Erythroblast (primary cell): ENCODE measurements around the gene GOLGA2.

Source experiments
- DNase-seq, 2 experiments: peaks; one replicate each; lab custom pipeline; 2025; lab: John Stamatoyannopoulos, UW
- GATA1 ChIP-seq: IDR thresholded peaks from 2 replicates; pipeline ENCODE4 v1.6.1; 2011; ENCODE audit warnings: low read depth, mild to moderate bottlenecking, control low read depth, low read length, moderate library complexity
- POLR2A ChIP-seq: IDR thresholded peaks from 2 replicates; pipeline ENCODE4 v1.6.1; 2011; ENCODE audit warnings: mild to moderate bottlenecking, low read length

Gene GOLGA2

DNA sequence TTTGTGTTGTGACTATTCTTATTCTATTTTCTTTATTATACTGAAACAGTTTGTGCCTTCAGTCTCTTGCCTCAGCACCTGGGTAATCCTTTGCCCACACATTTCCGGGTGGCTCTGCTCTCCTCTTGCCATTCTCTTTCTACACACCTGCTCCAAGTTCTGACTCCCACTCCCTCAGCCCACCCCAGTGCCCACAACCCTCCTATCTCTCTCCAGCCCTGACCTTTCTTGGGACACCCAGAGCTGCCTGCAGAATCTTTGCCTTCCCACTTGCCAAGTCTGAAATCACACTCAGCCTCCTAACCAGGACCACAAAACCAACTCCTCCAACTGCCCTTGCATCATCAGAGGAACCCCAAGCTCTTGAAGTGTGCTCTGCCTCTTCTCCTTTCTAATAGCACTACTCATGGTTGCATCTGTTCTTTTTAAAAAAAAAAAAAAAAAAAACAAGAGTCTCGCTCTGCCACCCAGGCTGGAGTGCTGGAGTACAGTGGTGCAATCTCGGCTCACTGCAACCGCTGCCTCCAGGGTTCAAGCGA is 4.3 kb upstream of the GOLGA2 start:
- no peak for TF ChIP-seq GATA1
- TF ChIP-seq POLR2A = no peak
- no peak for DNase-seq

DNA sequence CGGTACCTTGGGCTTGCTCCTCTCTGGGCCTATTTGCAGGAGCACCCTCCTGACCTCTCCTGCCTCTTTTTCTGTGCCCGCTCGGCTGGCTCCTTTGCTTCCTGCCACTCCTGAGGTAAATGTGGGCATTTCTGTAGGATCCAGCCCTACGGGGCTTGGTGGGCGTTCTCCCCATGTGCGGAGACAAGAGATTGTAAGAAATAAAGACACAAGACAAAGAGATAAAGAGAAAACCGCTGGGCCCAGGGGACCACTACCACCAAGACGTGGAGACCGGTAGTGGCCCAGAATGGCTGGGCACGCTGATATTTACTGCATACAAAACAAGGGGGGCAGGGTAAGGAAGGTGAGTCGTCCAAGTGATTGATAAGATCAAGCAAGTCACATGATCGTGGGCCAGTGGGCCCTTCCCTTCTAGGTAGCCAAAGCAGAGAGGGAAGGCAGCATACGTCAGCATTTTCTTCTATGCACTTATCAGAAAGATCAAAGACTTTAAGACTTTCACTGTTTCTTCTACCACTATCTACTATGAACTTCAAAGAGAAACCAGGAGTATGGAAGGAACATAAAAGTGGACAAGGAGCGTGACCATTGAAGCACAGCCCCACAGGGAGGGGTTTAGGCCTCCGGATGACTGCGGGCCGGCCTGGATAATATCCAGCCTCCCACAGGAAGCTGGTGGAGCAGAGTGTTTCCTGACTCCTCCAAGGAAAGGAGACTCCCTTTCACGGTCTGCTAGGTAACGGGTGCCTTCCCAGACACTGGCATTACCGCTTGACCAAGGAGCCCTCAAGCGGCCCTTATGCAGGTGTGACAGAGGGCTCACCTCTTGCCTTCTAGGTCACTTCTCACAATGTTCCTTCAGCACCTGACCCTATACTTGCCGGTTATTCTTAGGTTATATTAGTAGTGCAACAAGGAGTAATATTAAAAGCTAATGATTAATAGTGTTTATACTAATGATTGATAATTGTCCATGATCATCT is 3.6 kb upstream of the GOLGA2 start:
- DNase-seq = peak; percentile 26 to 29

DNA sequence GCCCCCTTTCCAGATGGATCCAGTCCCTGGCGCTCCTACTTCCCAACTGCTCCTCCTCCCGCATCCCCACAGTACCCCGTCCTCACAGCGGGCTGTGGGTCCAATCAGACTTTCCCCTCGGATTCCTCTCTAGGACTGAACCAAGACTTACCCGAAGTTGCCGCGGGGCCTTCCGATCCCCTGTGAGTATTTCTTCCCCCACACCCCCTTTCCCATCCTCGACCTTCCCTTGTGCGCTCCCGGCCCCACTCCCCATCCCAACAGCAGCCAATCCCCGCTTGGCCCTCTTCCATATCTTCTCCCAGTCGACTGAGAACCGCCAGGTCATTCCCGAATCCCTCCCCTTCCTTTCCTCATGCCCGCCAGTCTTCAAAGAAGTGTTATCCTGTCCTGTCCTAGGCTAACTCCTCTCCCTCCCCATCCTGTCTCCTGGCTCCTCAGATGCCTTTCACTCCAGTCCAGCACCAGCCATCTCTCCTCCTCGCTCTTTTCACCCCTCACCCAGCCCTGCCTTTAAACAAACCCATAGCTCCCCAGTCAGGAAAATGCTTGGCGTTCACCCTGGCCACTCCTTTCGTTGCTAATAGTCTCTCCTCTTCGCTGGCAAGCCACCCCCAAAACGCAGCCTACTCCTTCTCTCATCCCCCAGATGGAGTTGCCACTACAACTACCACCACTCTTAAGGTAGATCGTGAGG is 915 bp upstream of the GOLGA2 start:
- TF ChIP-seq POLR2A (no peak), GATA1 (no peak)
- DNase-seq = peak in 1 of 2 experiments; percentile 43

DNA sequence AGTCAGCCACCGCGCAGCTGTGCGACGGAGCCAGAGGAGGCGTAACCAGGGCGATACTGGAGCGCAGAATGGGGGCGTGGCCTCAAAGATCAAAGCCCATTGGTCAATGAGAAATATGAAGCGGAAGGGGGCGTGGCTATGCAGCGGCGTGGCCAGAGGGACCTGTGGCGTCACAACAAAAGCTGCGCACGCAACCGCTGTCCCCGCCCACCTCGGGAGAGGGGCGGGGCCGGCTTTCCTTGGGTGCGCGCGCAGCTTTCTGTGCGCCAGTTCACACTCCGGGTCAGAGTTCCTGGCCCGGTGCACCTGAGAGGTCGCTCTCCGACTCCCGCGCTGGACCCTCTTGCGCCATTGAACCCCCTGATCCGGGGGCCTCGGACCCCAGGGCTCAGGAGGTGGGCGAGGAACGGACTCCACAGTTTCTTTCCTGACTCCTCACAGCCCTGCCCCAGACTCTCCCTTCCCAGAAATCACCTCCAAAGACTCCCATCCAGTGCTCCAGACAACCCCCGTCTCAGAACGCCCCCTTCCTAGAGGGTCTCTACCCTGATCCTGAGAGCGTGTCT is 284 bp upstream of the GOLGA2 start, which contains the start of gene SWI5:
Gene SWI5 (plus strand): TSS at position 269 of the 566 bp plus-strand sequence.
- TF ChIP-seq POLR2A (peak; percentile 96), GATA1 (no peak)
- peak; percentile 99 to 100 for DNase-seq

DNA sequence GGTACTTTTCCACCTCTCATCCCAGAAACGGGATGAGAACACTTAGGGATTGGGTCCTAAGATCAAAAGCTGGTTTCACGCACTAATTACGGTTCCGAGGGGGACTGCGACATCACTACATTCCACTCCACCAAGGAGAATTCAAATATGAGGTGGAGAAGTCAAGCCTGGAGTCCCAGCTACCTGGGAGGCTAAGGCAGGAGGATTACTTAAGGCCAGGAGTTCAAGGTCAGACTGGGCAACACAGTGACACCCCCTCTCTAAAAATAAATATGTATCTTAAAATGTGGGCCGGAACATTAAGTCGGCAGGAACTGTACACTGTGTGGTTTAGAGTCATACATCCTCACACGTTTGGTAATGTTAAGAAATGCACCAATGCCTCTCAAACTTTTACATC is 1.6 kb downstream of the GOLGA2 start:
- peak in 1 of 2 experiments; percentile 29 for DNase-seq
- TF ChIP-seq GATA1 (no peak), POLR2A (no peak)

DNA sequence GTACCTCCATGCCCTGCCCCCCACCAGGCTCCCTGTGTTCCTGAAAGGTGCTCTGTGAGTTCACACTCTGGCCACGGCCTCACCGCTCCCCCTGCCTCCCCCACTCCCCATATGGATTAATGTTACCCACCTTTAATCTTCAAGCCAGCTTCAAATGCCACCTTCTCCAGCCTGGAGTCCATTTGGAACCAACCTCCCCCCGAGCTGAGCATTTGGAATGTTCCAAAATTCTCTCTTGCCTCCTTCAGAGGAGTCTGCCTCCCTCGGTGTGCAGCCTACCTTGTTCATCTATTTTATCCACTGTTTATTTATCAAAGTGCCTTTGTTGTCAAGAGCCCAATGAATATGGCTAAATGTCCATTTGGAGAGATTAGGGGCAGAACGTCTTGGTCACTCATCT is 4.3 kb downstream of the GOLGA2 start:
- no peak for TF ChIP-seq GATA1
- no peak for TF ChIP-seq POLR2A
- DNase-seq = no peak

DNA sequence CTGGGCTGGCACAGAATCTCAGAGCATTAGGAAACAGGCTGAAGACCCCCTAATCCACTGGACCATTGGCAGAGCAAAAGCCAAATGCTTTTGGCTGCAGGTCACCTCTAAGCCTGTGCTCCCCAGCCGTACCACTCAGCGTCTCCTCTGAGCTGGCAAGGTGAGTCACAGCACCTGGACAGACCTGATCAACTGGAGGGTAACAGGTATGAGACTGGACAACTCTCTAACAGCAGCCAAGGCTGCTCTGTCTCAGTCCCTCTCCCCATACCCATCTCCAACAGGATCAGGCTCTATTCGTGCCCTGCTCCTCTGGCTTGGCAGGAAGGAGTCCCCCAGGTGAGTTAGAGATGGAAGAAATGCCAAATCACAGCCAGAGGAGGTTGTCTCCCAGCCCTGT is 4.7 kb downstream of the GOLGA2 start:
- no peak for TF ChIP-seq POLR2A
- no peak for TF ChIP-seq GATA1
- DNase-seq = no peak

DNA sequence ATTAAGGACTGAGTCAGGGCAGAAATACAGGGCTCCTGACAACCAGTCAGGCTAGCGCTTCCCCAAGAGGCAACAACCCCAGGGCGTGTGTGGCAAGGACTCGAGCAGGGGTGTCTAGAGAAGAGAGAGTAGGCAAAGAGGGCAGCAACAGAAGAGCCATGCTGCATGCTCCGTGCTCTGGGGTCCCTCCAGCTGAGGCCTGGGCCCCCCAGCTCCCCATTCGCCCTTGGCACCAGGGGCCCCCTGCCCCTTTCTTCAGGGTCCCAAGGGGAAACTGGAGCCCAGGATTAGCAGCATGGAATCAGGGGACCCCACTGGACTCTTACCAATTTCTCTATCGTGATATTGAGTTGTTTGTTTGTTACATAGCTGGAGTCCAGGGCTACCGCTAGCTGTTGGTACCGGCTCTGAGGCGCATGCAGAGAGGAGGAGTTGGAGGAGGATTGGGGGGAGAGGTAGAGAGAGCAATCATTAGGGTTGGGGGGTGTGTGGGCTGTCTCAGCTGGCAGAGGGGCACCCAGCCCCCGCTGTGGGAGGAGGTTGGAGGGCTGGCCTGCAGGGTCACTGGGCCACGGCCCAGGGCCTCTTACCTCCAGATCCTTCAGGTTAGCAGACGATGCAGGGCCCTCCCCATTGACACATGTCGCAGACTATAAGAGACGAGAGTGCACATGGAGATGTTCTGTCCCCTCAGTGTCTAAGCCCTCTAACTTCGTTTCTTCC is 8.8 kb downstream of the GOLGA2 start:
- TF ChIP-seq POLR2A (peak; percentile 18), GATA1 (no peak)
- no peak for DNase-seq

DNA sequence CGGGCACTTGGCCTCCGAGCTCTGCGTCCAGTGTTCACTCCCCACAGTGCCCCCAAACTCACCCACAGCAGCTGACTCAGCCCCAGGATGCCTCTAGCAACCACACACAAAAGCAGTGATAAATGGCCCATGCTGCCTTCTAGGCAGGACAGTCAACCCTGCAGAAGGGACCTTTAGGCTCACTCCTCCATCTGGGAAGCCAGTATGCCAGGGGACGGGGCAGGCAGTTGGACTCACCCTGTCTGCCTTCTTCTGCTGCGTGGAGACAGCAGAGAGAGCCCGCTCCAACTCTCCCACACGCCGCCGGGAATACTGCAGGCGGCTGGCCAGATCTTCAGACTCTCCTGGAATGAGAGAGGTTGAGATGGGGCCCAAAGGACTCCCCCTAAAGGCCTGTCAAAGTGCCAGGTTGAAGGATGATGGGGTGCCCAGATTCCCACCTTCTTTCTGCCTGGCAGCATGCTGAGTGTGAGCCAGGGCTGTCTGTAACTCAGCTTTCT is 10.4 kb downstream of the GOLGA2 start:
- no peak for TF ChIP-seq GATA1
- no peak for TF ChIP-seq POLR2A
- no peak for DNase-seq

DNA sequence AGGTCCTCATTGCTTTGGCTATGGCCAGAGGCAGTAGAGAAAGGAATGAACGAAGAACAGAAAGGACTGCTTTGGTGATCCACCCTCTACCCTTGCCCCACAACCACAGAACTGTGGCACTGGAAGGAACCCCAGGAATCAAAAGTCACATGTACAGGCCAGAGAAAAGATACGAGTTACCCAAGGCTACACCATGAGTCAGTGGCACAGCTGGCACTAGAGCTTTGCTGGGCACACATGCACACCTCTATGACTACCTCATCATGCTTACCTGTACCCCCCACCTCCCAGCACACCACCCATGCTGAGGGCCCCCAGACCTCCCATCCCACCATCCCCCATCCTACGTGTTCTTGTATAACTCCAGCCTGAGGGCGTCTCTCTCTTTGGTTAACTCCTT is 13.1 kb downstream of the GOLGA2 start:
- no peak for TF ChIP-seq GATA1
- no peak for TF ChIP-seq POLR2A
- DNase-seq = no peak

DNA sequence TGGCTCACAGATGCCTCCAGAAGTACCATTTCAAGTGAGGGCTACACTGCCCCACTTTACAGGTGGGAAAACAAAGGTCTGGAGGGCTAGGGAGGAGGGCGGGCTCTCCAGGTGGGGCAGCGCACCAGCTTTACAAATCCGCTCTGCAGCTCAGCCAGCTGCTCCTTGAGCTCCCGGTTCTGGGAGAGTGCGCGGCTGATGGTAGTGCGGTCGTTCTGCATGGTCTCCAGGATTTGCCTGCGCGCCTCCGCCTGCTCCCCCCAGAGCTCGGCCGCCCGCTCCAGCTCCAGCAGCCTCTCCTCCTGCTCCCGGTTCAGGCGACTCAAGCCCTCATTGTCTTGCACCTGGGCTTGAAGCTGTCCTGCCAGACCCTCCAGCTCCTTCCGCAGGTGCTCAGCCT is 15.5 kb downstream of the GOLGA2 start:
- TF ChIP-seq POLR2A = no peak
- TF ChIP-seq GATA1 = no peak
- no peak for DNase-seq

DNA sequence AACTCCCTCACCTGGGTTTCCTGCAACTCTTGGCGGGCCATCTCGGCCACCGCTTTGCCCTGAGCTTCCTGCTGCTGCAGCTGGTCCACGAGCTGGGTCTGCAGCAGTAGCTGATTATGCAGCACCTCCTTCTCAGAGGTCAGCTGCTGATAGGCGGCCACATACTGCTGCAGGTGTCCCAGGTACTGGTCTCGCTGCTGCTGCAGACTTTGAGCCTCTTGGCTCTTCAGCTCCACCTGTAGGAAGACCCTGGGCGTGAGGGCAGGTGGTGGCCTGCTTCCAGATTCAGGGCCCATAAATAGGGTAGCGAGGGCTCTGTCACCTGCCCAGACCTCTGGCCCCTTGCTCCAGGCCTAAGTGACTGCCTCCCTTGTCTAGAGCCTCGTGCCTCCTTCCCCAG is 16.7 kb downstream of the GOLGA2 start:
- TF ChIP-seq GATA1 (no peak), POLR2A (no peak)
- no peak for DNase-seq

DNA sequence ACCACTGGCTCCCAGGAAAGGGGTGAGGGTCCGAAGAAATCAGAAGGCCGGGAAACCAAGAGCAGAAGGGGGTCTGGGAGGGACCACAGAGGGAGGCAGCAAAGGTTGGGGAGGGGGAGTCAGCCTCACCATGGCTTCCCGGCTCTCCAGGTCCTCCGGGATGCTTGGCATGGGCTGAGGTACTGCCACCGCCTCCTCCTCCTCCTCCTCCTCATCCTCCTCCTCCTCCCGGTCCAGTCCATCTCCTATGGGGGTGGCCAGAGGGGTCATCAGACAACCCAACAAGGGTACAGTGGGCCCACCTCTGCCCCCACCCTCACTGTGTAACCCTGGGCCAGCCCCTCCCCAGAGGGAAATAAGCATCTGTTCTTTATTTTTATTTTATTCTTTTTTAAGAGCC is 17.5 kb downstream of the GOLGA2 start:
- TF ChIP-seq GATA1 (no peak), POLR2A (no peak)
- no peak for DNase-seq
